ENCODE measurements around the gene DOC2A. TPM values are rescaled to one million over a fixed set of nuclear protein-coding genes. Genes with fewer than 3 reads are reported as not detected.

The DOC2A gene
- total RNA-seq, 1 experiment from 2014 or later = 3.2 TPM

GRCh38 chr16:29978081-29978480, 32.7 kb downstream of the DOC2A start:
- Histone ChIP-seq H3K4me1 (ENCODE audit: insufficient read depth, low read length, poor library complexity, severe bottlenecking) (peaks cover 16% of the 10 kb centered on the region), H3K4me3 (ENCODE audit: low read depth, low read length, poor library complexity, severe bottlenecking) (no peak overlapping the region), H3K27ac (ENCODE audit: low read depth, low read length, poor library complexity, severe bottlenecking) (no peak overlapping the region), H3K9me3 (ENCODE audit: low read depth, low read length, poor library complexity, severe bottlenecking) (peaks cover 2% of the 10 kb centered on the region), H3K27me3 (replicated peaks; ENCODE audit: insufficient read depth, low read depth, low read length, poor library complexity) (no peaks in the 10 kb centered on the region), H3K36me3 (ENCODE audit: insufficient read depth, low read length, poor library complexity, severe bottlenecking) (peaks cover 57% of the 10 kb centered on the region)
- intact Hi-C loops (cut with micrococcal nuclease; ENCODE audit: unreplicated experiment) = no loop called here
- no TSS peak for BruUV-seq (replicated peaks)
- ChIA-PET POLR2A (ENCODE audit: low non-redundant PET) (no interaction called here), CTCF (no interaction called here)
- no peak for DNase-seq (ENCODE audit: low spot score)
- TF ChIP-seq CTCF (conservative IDR thresholded peaks at IDR 0.05; ENCODE audit: low read depth, low read length) (no peak), EZH2 (IDR thresholded peaks at IDR 0.05; ENCODE audit: borderline replicate concordance, low read depth, low read length, poor library complexity, severe bottlenecking) (no peak)

GRCh38 chr16:29977063-29977825, 33.6 kb downstream of the DOC2A start:
- no peak for DNase-seq (ENCODE audit: low spot score)
- CTCF ChIA-PET = no interaction called here
- Histone ChIP-seq H3K4me3 (ENCODE audit: low read depth, low read length, poor library complexity, severe bottlenecking) (no peak overlapping the region), H3K4me1 (ENCODE audit: insufficient read depth, low read length, poor library complexity, severe bottlenecking) (peaks cover 16% of the 10 kb centered on the region), H3K36me3 (ENCODE audit: insufficient read depth, low read length, poor library complexity, severe bottlenecking) (peaks cover 49% of the 10 kb centered on the region), H3K27me3 (replicated peaks; ENCODE audit: insufficient read depth, low read depth, low read length, poor library complexity) (no peaks in the 10 kb centered on the region), H3K9me3 (ENCODE audit: low read depth, low read length, poor library complexity, severe bottlenecking) (peaks cover 6% of the 10 kb centered on the region), H3K27ac (ENCODE audit: low read depth, low read length, poor library complexity, severe bottlenecking) (peak overlapping the region; percentile 44)
- intact Hi-C loops (cut with micrococcal nuclease; ENCODE audit: unreplicated experiment) = no loop called here
- BruUV-seq (replicated peaks) = no TSS peak
- TF ChIP-seq CTCF (conservative IDR thresholded peaks at IDR 0.05; ENCODE audit: low read depth, low read length) = no peak
- TF ChIP-seq EZH2 (IDR thresholded peaks at IDR 0.05; ENCODE audit: borderline replicate concordance, low read depth, low read length, poor library complexity, severe bottlenecking) = no peak
- POLR2A ChIA-PET (ENCODE audit: low non-redundant PET) = no interaction called here

GRCh38 chr16:29975811-29976511, 34.9 kb downstream of the DOC2A start:
- TF ChIP-seq EZH2 (IDR thresholded peaks at IDR 0.05; ENCODE audit: borderline replicate concordance, low read depth, low read length, poor library complexity, severe bottlenecking) = no peak
- TF ChIP-seq CTCF (conservative IDR thresholded peaks at IDR 0.05; ENCODE audit: low read depth, low read length) = no peak
- DNase-seq (ENCODE audit: low spot score) = no peak
- POLR2A ChIA-PET (ENCODE audit: low non-redundant PET) = no interaction called here
- peaks cover 16% of the 10 kb centered on the region for H3K4me1 ChIP-seq (ENCODE audit: insufficient read depth, low read length, poor library complexity, severe bottlenecking)
- peak overlapping the region; percentile 84 for H3K4me3 ChIP-seq (ENCODE audit: low read depth, low read length, poor library complexity, severe bottlenecking)
- CTCF ChIA-PET = no interaction called here
- peaks cover 6% of the 10 kb centered on the region for H3K9me3 ChIP-seq (ENCODE audit: low read depth, low read length, poor library complexity, severe bottlenecking)
- no TSS peak for BruUV-seq (replicated peaks)
- intact Hi-C loops (cut with micrococcal nuclease; ENCODE audit: unreplicated experiment) = no loop called here
- H3K36me3 ChIP-seq (ENCODE audit: insufficient read depth, low read length, poor library complexity, severe bottlenecking) = peaks cover 36% of the 10 kb centered on the region
- no peaks in the 10 kb centered on the region for H3K27me3 ChIP-seq (replicated peaks; ENCODE audit: insufficient read depth, low read depth, low read length, poor library complexity)
- H3K27ac ChIP-seq (ENCODE audit: low read depth, low read length, poor library complexity, severe bottlenecking) = peak overlapping the region; percentile 44

All from A673 (cell line).